SU-DHL-6 (cell line): Measurements from ENCODE around the gene PITPNC1.

Experiments used
- EZH2phosphoT487 ChIP-seq: fragments of 200-600 bp; sonication (generic), shearing (Covaris generic); conservative IDR thresholded peaks from 2 replicates; pipeline ENCODE4 v1.6.1; 2018; ENCODE audit warnings: mild to moderate bottlenecking, antibody characterized with exemption, low read length, moderate library complexity, mixed read lengths
- TF ChIP-seq, protein P1 (sequence below): fragments of 200-600 bp; sonication (generic); IDR thresholded peaks from one replicate; pipeline ENCODE4 v1.5.1; 2017; ENCODE audit warnings: antibody characterized with exemption, mild to moderate bottlenecking, low read length, moderate library complexity; ENCODE audit not compliant: insufficient read depth, poor library complexity, severe bottlenecking

DNA sequence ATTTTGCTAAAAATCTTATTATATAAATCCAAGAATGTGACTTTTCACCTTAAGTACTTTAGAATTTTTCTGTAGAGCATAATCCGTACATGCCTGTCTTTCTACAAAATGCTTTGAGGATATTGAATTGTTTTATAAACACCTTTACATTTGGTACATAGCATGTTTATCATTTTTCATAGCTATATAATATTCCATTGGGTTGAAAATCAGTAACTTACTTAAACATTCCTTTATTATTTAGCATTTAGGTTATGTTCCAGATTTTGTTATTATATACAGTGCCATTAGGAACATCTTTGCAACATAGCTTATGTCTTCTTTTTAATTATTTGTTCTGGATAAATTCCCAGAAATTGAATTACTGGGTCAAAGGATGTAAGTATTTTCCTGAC, 323.6 kb downstream of the PITPNC1 start:
- TF ChIP-seq, protein P1, sequence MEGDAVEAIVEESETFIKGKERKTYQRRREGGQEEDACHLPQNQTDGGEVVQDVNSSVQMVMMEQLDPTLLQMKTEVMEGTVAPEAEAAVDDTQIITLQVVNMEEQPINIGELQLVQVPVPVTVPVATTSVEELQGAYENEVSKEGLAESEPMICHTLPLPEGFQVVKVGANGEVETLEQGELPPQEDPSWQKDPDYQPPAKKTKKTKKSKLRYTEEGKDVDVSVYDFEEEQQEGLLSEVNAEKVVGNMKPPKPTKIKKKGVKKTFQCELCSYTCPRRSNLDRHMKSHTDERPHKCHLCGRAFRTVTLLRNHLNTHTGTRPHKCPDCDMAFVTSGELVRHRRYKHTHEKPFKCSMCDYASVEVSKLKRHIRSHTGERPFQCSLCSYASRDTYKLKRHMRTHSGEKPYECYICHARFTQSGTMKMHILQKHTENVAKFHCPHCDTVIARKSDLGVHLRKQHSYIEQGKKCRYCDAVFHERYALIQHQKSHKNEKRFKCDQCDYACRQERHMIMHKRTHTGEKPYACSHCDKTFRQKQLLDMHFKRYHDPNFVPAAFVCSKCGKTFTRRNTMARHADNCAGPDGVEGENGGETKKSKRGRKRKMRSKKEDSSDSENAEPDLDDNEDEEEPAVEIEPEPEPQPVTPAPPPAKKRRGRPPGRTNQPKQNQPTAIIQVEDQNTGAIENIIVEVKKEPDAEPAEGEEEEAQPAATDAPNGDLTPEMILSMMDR = no peak
- TF ChIP-seq EZH2phosphoT487 = no peak
